ENCODE results near the gene RHOBTB3.
"Not testable (repeated sequence)": the region's sequence is repeated elsewhere in the genome, so short reads cannot be mapped to it uniquely, and the experiment has no call there.

RHOBTB3 gene

GRCh38 chr5:95822542-95823181 lies 91.5 kb downstream of the RHOBTB3 start, which contains the start of gene GLRX:
Gene GLRX, minus strand, starts transcription at chr5:95822726. Its CDS starts 64 bp downstream, at chr5:95822662.
- peak; percentile 80 for DNase-seq

DNA sequence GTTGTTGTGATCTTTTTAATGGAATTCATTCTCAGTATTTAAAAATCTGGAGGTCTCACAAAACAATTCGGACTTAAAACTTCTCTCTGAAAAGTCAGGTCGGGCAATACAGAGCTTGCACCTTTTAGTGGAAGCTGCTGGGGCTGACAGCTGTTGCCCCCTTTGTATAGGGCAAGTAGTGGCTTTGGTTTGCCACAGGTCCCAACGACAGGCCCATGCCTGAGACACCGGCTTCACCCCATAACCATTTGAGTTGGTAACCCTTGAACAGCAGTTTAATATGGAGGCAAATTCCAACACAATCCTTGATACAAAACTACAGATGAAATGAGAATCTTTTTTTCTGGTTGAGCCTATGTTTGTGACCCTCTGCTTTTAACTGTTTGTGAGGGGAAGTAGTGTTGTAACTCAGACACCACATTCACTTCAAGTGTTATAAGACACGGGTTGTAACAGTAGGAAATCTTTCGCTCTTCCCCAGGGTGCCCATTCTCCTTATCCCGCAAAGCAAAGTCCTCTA lies 92.1 kb downstream of the RHOBTB3 start:
- no peak for DNase-seq

DNA sequence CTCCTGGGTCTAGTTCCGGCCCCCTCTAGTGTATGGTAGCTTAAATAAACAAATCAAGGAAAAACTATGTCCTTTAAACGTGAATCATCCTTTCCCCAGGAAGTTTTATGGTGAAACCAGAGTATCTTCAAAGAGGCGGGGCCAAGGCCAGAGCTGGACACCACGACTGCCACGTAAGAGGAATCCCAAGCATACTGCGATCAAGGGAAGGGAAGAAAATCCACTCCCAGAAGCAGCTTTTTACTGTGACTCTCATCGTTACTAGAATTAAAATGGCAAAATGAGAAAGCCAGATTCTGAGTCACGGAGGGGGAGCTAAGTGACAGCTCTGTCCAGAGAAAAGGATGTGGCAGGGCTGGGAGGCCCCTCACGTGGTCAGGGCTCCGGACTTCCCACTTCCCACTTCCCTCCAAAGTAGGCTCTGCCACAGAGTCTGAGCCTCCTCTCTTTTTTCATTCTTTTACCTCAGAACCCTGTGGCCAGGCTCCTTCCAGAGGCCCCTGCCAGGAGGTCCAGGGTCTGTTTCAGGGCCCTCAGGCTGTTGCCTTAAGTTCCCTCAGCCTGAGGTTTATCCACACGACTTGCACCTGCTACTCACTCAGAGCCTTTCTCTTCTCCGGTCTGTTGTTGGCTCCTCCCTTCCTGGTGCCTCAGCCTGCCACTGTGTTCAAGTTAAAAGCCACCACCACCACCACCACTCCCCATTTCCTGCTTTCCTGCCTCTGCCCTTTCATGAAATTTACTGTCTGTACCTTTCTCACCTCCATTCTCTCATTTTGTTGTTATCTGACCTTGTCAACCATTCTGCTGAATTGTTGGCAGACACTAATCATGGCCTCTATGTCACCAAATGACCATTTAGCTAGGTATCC lies 92.8 kb downstream of the RHOBTB3 start:
- peak; percentile 94 for DNase-seq

DNA sequence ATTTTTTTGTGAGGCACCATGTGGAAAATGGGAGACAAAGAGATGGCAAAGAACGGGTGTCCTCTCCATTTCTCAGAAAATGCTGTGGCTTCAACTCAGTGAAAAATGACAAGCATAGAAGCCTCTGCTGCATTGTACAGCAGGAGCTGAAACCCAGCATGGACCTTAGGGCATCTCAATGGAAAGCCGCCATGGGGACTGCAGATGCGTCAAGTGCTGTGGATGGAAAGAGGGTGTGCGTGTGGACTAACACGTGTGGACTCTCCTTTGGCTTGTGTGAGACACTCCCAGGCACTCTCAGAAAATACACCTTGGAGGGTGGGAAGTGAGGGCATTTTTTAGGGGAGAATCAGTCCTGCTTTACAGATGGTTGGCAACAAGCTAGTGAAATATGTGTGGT lies 93.6 kb downstream of the RHOBTB3 start:
- no peak for DNase-seq

DNA sequence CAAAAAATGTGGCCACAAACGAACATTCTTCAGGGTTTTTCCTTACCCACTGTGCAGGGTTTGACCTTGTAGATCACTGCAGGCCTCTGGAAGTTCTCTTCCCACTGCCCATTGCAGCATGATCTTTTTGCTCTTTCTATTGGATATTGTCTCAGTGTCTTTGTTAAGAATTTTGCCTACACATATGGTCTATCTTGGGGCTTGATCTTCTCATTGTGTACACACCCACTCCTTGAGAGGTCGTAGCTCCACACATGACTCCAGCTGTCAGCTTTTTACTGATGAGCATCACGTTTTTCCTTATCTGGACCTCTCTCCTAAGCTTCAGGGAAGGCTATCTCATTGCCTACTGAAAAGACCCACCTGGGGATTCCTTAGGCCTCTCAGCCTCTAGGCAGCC lies 94.4 kb downstream of the RHOBTB3 start:
- DNase-seq = no peak

- peak; percentile 61 for DNase-seq
These were observed 96.1 kb downstream of the RHOBTB3 start for GRCh38 chr5:95826949-95827891.

DNA sequence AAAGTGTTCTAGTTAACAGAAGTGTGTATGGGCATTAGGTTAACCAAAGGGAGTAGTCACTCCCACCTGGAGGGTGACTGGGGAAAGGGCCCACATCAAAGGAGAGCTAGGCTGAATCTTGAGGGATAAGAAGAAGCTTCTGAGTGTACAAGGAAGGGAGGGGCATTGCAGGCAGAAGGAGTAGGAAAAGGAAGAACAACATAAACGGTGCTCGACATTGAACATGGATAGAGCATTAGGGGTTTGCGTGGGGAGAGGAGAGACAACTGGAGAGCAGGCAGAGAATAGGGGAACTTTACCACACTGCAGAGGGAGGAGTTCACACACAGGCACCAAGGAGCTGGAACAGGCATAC lies 96.7 kb downstream of the RHOBTB3 start:
- no peak for DNase-seq

- DNase-seq = no peak
These were observed 99.1 kb downstream of the RHOBTB3 start for GRCh38 chr5:95830226-95830625.

DNA sequence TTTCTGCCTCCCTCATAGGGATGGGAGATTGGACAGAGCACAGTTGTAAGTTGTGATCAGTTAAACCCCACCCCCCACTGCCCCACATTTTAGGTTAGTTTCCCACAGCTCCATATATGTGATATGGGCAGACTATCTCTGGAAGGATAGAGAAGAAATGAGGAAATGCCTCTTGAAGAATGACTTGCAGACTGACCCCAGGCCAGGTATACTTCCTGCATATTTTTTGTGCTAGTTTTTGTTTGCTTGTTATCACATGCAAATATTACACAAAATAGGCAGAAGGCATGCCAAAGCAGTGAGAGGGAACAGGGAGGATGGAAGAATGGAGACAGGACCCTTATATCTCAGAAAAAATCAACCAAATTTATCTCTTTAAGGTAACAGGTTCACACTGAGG lies 101.5 kb downstream of the RHOBTB3 start:
- DNase-seq = no peak

DNA sequence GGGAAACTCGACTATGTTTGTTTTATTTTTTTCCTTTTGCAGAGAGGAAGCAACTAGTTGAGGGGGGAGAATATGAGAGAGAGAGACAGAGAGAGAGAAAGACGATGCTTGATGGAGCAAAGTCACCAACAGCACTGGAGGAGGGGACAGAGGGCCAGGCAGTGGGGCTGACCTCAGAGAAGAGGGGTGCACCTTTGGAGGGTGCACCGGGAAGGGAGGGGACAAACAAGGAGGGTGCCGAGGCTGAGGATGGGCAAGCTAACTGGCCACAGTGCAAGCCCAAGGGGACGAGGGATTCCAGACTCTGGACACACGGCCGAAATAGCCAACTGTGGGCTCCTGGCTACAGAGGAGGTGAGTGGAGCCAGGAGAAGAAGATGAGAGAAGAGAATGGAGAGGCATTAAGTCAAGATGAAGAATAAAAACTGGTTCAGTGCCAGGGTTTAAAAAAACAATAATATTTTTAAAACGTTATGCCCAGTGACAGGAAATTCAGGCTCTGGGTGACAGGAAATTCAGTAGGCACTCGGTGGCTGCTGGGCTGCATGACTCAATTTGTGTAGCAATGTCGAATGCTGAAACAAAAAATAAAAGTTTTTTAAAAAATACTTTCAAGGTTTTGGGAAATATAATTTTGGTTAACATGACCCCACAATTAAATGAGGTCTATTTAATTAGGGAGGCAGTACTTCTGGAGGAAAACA lies 104.7 kb downstream of the RHOBTB3 start:
- peak; percentile 74 for DNase-seq

DNA sequence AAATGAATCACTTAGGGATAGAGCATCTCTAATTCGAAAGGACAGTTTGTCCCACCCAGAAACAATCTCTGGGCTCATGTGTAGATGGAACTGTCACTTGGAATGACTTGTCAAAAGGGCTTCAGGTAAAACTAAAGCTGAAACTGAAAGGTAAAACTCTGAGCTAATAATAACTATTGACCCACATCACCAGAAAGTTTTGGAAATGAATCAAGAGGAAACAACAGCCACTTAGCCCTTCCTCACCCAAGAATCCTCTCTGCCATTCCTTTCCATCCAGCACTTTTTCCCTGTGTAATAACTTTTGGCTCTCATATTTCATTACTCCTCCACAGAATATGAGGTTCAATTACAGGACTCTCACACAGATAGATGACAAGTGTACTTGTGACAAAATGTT lies 105.4 kb downstream of the RHOBTB3 start:
- DNase-seq = no peak

DNA sequence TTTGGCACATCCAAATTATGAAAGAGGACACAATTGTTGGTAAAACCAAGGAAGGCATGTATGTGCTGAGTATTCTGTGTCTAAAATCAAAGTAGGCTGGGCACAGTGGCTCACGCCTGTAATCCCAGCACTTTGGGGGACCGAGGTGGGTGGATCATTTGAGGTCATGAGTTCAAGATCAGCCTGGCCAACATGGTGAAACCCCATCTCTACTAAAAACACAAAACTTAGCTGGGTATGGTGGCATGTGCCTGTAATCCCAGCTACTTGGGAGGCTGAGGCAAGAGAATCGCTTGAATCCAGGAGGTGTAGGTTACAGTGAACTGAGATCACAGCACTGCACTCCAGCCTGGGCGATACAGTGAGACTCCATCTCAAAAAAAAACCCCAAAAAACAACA lies 105.8 kb downstream of the RHOBTB3 start:
- not testable (repeated sequence) for DNase-seq

- DNase-seq = no peak
These were observed 106.4 kb downstream of the RHOBTB3 start for GRCh38 chr5:95837492-95837891.

DNA sequence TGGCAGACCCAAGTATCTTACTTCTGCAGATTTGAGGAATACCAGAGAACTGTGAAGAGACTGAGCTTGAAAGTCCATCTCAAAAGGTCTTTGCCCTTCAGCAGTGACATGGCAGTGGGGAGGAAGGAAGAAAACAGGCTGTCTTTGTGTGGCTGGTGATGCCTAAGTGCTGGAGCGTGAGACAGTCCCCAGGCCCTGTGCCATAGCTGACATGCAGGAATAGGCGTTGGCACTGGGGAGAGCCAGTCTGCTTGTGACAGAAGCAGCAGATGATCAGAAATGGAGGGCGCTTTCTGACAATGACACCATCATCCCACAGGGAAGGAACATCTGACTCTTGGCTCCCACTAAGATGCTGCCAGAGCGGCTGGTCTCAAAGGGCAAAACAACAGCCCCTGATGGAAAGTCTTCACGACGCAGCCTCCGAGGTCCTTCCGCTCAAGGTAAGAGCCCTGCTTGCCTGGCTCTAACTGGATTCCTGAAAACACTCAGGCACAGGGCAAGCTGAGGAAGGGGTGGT lies 106.9 kb downstream of the RHOBTB3 start:
- DNase-seq = no peak

GRCh38 chr5:95838556-95838955 lies 107.4 kb downstream of the RHOBTB3 start:
- DNase-seq = no peak

- no peak for DNase-seq
These were observed 108.5 kb downstream of the RHOBTB3 start for GRCh38 chr5:95839658-95840057.

- peak; percentile 74 for DNase-seq
These were observed 110.0 kb downstream of the RHOBTB3 start for GRCh38 chr5:95840956-95841705.

- peak; percentile 94 for DNase-seq
These were observed 111.0 kb downstream of the RHOBTB3 start for GRCh38 chr5:95841914-95842812.

DNA sequence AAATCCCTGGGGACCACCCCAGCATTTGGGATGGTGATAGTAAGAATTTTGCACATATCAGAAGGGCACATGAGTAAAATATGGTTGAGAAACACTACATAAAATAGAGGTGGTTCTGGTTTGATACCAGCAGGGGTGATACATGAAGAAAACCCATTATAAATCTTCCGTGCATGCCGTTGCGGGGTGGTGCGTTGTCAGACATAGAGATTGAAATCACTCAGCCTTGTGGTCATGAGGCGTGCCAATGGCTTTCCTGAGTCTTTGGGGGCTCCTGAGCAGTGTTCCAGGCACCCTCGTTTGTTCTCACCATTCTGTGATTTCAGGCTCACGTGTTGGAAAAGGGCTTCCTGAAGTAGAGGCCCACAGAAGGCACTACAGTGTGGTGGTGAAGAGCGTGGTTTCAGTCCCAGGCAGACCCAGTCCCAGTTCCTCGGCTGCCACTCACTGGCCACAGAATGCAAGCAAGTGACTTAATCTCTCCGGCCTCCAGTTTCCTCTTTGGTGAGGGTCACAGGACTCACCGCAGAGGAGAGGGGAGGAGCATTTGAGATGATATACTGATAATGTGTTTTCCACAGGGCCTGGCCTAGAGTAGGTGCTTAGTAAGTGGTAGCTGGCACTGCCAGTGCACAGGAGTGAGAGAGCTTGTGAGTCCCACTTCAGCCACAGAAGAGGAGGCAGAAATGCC lies 111.9 kb downstream of the RHOBTB3 start:
- DNase-seq = peak; percentile 96

Measured in suppressor macrophage treated with lipopolysaccharide for 4 hours (primary cell).